HFFc6 (cell line): ENCODE data around the gene ZNF101. TPM values are rescaled to one million over a fixed set of nuclear protein-coding genes. Genes with fewer than 3 reads are reported as not detected.

Experiments
- DNase-seq: peaks from one replicate; pipeline ENCODE4 v3.0.0-alpha.2; 2018
- H3K27ac Mint-ChIP-seq: 2 replicates; pipeline ENCODE4 v1.8.0; 2020; ENCODE audit warnings: mild to moderate bottlenecking, mixed read lengths
- H3K27me3 Mint-ChIP-seq: 2 replicates; pipeline ENCODE4 v1.8.0; 2021; ENCODE audit warnings: mild to moderate bottlenecking, moderate library complexity, mixed read lengths; ENCODE audit not compliant: insufficient read depth
- H3K36me3 Mint-ChIP-seq: 2 replicates; pipeline ENCODE4 v1.8.0; 2021; ENCODE audit warnings: low read depth, mixed read lengths
- H3K4me1 Mint-ChIP-seq: 2 replicates; pipeline ENCODE4 v1.8.0; 2020; ENCODE audit warnings: low read depth, mixed read lengths
- H3K4me3 Mint-ChIP-seq: 2 replicates; pipeline ENCODE4 v1.8.0; 2020; ENCODE audit warnings: mild to moderate bottlenecking, moderate library complexity, mixed read lengths
- H3K9me3 Mint-ChIP-seq: 2 replicates; pipeline ENCODE4 v1.8.0; 2020; ENCODE audit warnings: mild to moderate bottlenecking, mixed read lengths
- total RNA-seq, 6 experiments: library from RNA; stranded (reverse); fragmentation: NEBNext Ultra II Directional; extraction: Animal tissue kit (Norgen Biotek cat#: 25700); gene quantifications; 2 replicates in 1 of 6; 3 replicates in 5 of 6; pipeline ENCODE4 v1.2.3, GENCODE V29; 2021
- TF ChIP-seq, protein P1 (sequence below): fragments of 200-600 bp; sonication (generic); IDR thresholded peaks from 2 replicates; pipeline ENCODE4 v1.5.0; 2021; ENCODE audit warnings: antibody characterized with exemption, mild to moderate bottlenecking

Gene ZNF101
- total RNA-seq, 6 experiments from 2014 or later: 6.8 to 8.5 (median 7.2) TPM

DNA sequence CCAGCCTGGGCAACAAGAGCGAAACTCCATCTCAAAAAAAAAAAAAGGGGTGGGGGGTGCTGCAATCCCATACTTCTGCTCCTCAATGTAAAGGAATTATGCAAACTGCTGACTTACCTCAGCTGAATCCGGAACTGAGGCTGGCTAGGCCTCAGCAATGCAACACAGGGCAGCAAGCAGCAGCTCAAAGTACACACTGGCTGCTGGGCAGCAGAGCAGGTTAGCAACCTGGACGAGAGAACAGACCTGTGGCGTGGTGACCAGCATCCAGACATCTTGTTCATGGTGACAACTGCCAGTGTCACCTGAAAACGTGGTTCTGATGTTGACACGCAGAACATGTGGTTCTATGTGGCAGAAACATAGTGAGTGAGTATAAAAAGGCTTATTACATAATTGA lies 36.2 kb downstream of the ZNF101 start:
- no peak overlapping the region for H3K4me3 Mint-ChIP-seq
- TF ChIP-seq, protein P1, sequence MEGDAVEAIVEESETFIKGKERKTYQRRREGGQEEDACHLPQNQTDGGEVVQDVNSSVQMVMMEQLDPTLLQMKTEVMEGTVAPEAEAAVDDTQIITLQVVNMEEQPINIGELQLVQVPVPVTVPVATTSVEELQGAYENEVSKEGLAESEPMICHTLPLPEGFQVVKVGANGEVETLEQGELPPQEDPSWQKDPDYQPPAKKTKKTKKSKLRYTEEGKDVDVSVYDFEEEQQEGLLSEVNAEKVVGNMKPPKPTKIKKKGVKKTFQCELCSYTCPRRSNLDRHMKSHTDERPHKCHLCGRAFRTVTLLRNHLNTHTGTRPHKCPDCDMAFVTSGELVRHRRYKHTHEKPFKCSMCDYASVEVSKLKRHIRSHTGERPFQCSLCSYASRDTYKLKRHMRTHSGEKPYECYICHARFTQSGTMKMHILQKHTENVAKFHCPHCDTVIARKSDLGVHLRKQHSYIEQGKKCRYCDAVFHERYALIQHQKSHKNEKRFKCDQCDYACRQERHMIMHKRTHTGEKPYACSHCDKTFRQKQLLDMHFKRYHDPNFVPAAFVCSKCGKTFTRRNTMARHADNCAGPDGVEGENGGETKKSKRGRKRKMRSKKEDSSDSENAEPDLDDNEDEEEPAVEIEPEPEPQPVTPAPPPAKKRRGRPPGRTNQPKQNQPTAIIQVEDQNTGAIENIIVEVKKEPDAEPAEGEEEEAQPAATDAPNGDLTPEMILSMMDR: no peak
- H3K27ac Mint-ChIP-seq: no peak overlapping the region
- no peak for DNase-seq
- no peaks in the 10 kb centered on the region; the same call in none of the 2 replicates for H3K27me3 Mint-ChIP-seq
- no peaks in the 10 kb centered on the region for H3K4me1 Mint-ChIP-seq
- H3K36me3 Mint-ChIP-seq: peaks cover 67% of the 10 kb centered on the region
- peaks cover 95% of the 10 kb centered on the region for H3K9me3 Mint-ChIP-seq

DNA sequence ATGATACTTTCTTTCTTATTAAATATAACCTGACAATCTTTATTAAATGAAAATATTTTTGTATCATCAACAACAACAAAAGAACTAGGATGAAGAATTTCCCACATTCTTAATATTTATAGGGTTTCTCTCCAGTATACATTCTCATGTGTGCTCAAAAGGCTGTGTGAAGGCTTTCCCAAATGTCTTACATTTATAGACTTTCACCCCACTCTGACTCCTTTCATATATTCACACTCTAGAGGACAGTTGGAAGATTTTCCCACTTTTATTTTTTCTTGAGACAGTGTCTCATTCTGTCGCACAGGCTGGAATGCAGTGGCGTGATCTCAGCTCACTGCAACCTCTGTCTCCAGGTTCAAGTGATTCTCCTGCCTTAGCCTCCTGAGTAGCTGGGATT lies 41.9 kb downstream of the ZNF101 start:
- no peaks in the 10 kb centered on the region for H3K4me1 Mint-ChIP-seq
- no peak overlapping the region for H3K27ac Mint-ChIP-seq
- no peaks in the 10 kb centered on the region for H3K27me3 Mint-ChIP-seq
- TF ChIP-seq, protein P1: no peak
- DNase-seq: no peak
- peaks cover 86% of the 10 kb centered on the region for H3K36me3 Mint-ChIP-seq
- no peak overlapping the region for H3K4me3 Mint-ChIP-seq
- H3K9me3 Mint-ChIP-seq: peaks cover 100% of the 10 kb centered on the region

DNA sequence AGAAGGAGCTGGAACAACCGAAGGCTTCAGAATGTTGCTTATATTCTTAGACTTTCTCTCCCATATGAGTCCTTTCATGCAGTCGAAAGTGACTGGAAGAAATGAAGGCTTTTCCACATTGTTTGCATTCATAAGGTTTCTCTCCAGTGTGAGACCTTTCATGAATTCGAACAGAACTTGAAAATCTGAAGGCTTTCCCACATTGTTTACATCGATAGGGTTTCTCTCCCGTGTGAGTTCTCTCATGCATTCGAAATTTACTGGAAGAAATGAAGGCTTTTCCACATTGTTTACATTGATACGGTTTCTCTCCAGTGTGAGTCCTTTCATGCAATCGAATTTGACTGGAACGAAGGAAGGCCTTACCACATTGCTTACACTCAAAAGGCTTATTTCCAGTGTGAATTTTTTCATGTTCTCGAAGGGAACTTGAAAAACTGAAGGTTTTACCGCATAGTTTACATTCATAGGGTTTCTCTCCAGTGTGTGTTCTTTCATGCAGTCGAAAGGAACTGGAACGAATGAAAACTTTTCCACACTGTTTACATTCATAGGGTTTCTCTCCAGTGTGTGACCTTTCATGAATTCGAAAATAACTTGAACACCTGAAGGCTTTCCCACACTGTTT lies 42.8 kb downstream of the ZNF101 start:
- DNase-seq: no peak
- Mint-ChIP-seq H3K27me3 (no peaks in the 10 kb centered on the region), H3K4me3 (no peak overlapping the region), H3K36me3 (peaks cover 90% of the 10 kb centered on the region), H3K27ac (no peak overlapping the region), H3K9me3 (peaks cover 100% of the 10 kb centered on the region), H3K4me1 (no peaks in the 10 kb centered on the region)
- TF ChIP-seq, protein P1: no peak

DNA sequence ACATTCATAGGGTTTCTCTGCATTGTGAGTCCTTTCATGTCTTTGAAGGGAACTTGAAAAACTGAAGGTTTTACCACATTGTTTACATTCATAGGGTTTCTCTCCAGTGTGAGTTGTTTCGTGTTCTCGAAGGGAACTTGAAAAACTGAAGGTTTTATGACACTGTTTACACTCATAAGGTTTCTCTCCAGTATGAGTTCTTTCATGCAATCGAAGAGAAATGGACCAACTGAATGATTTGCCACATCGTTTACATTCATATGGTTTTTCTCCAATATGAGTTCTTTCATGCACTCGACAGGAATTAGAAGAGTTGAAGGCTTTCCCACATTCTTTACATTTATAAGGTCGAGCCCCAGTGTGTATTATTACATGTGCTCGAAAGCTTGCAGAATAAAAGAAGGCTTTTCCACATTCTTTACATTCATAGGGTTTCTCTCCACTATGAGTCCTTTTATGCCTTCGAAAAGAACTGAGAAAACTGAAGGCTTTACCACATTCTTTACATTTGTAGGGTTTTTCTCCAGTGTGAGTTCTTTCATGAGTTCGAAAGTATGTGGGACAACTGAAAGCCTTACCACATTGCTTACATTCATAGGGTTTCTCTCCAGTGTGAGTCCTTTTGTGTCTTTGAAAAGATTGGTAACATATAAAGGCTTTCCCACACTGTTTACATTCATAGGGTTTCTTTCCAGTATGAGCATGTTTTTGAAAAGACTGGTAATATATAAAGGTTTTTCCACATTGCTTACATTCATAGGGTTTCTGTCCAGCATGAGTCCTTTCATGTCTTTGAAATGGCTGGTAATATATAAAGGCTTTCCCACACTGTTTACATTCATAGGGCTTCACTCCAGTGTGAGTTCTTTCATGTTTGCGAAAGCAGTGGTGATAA lies 43.5 kb downstream of the ZNF101 start:
- peaks cover 100% of the 10 kb centered on the region for H3K9me3 Mint-ChIP-seq
- H3K36me3 Mint-ChIP-seq: peaks cover 94% of the 10 kb centered on the region
- H3K4me3 Mint-ChIP-seq: no peak overlapping the region
- TF ChIP-seq, protein P1: no peak
- no peaks in the 10 kb centered on the region for H3K27me3 Mint-ChIP-seq
- H3K27ac Mint-ChIP-seq: no peak overlapping the region
- H3K4me1 Mint-ChIP-seq: no peaks in the 10 kb centered on the region
- DNase-seq: no peak

DNA sequence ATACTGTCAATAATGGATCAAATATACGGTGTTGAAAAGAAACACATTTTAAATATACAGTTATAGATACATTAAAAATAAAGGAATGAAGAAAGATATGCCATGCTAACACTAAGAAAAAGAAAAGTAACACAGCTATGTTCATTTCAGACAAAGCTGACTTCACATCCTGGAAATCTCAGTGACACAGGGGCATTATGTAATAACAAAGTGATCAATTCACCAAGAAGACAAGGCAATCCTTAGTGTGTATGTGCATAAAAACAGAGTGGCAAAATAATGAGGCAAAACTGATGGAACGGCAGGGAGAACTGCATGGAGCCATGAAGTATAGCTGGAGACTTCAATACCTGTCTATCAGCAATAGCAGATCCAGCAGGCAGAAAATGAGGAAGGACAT lies 51.2 kb downstream of the ZNF101 start:
- no peak overlapping the region for H3K27ac Mint-ChIP-seq
- TF ChIP-seq, protein P1: no peak
- no peak for DNase-seq
- peaks cover 97% of the 10 kb centered on the region for H3K9me3 Mint-ChIP-seq
- H3K4me3 Mint-ChIP-seq: no peak overlapping the region
- peaks cover 81% of the 10 kb centered on the region for H3K36me3 Mint-ChIP-seq
- no peaks in the 10 kb centered on the region for H3K27me3 Mint-ChIP-seq
- no peaks in the 10 kb centered on the region for H3K4me1 Mint-ChIP-seq
